Karpas-422 (cell line): Measurements from ENCODE around the gene SLC16A7. TPM values are rescaled to one million over a fixed set of nuclear protein-coding genes. Genes with fewer than 3 reads are reported as not detected.
A peak's percentile ranks its signal among the peaks of the same experiment; 100 is the strongest.
"Not testable (repeated sequence)": the region's sequence is repeated elsewhere in the genome, so short reads cannot be mapped to it uniquely, and the experiment has no call there.

Experiments
- DNase-seq: peaks from one replicate; pipeline ENCODE4 v3.0.0-alpha.2; 2015
- H2AFZ ChIP-seq: fragments of 200-600 bp; sonication (generic); 2 replicates; pipeline ENCODE4 v1.6.1; 2014; ENCODE audit warnings: antibody characterized with exemption, low read length, mixed read lengths
- H3K27ac ChIP-seq: fragments of 200-600 bp; sonication (generic); 2 replicates; pipeline ENCODE4 v1.5.1; 2014; ENCODE audit warnings: mild to moderate bottlenecking, low read length, moderate library complexity
- H3K27me3 ChIP-seq: fragments of 200-600 bp; sonication (generic); 2 replicates; pipeline ENCODE4 v1.6.1; 2014; ENCODE audit warnings: low read length, mixed read lengths
- H3K36me3 ChIP-seq: fragments of 200-600 bp; sonication (generic); 2 replicates; pipeline ENCODE4 v1.6.1; 2014; ENCODE audit warnings: low read length, mixed read lengths; ENCODE audit not compliant: insufficient read depth
- H3K4me1 ChIP-seq: fragments of 200-600 bp; sonication (generic); 2 replicates; pipeline ENCODE4 v1.6.1; 2014; ENCODE audit warnings: mild to moderate bottlenecking, low read length, mixed read lengths
- H3K4me2 ChIP-seq: fragments of 200-600 bp; sonication (generic); 2 replicates; pipeline ENCODE4 v1.6.1; 2014; ENCODE audit warnings: low read length, low read depth, mild to moderate bottlenecking; ENCODE audit not compliant: poor library complexity, severe bottlenecking
- H3K4me3 ChIP-seq: fragments of 200-600 bp; sonication (generic); 2 replicates; pipeline ENCODE4 v1.5.1; 2014; ENCODE audit warnings: mild to moderate bottlenecking, antibody characterized with exemption, low read length, mixed read lengths
- H3K79me2 ChIP-seq: fragments of 200-600 bp; sonication (generic); 2 replicates; pipeline ENCODE4 v1.6.1; 2014; ENCODE audit warnings: mild to moderate bottlenecking, low read length, mixed read lengths
- H3K9ac ChIP-seq: fragments of 200-600 bp; sonication (generic); 2 replicates; pipeline ENCODE4 v1.6.0; 2014; ENCODE audit warnings: low read length
- H3K9me2 ChIP-seq: fragments of 200-600 bp; sonication (generic), shearing (Covaris generic); replicated peaks from 2 replicates; pipeline ENCODE4 v1.6.0; 2014; ENCODE audit warnings: mild to moderate bottlenecking, low read length, moderate library complexity; ENCODE audit not compliant: insufficient read depth
- H3K9me3 ChIP-seq: fragments of 300-700, 200-600 bp; sonication (generic); 2 replicates; pipeline ENCODE4 v1.6.1; 2014; ENCODE audit warnings: low read length, mixed read lengths
- H4K20me1 ChIP-seq: fragments of 200-600 bp; sonication (generic); 2 replicates; pipeline ENCODE4 v1.6.1; 2014; ENCODE audit warnings: mild to moderate bottlenecking, antibody characterized with exemption, low read length, low read depth; ENCODE audit not compliant: insufficient read depth
- total RNA-seq: library from RNA; depleted of rRNA; stranded (reverse); fragments of >200 nt; shearing (Covaris generic); gene quantifications from 2 replicates; pipeline ENCODE4 v1.2.3, GENCODE V29; 2014; ENCODE audit warnings: low replicate concordance

SLC16A7 gene
- total RNA-seq, 1 experiment from 2014 or later, result 63.6 TPM

GRCh38 chr12:59603754-59604153 lies 7.9 kb downstream of the SLC16A7 start:
- H3K79me2 ChIP-seq, result peaks cover 99% of the 10 kb centered on the region
- no peaks in the 10 kb centered on the region for H4K20me1 ChIP-seq
- no peaks in the 10 kb centered on the region for H3K27me3 ChIP-seq
- no peaks in the 10 kb centered on the region for H3K9me3 ChIP-seq
- no peak overlapping the region for H3K4me2 ChIP-seq
- DNase-seq, result no peak
- H2AFZ ChIP-seq, result no peak overlapping the region
- no peaks in the 10 kb centered on the region for H3K9me2 ChIP-seq
- H3K36me3 ChIP-seq, result peaks cover 55% of the 10 kb centered on the region
- H3K4me3 ChIP-seq, result no peak overlapping the region
- H3K9ac ChIP-seq, result no peak overlapping the region
- H3K27ac ChIP-seq, result no peak overlapping the region
- no peaks in the 10 kb centered on the region; the same call in 1 of the 2 replicates for H3K4me1 ChIP-seq

GRCh38 chr12:59612823-59613434 lies 17.1 kb downstream of the SLC16A7 start:
- H3K9ac ChIP-seq, H3K9me2 ChIP-seq, H3K27ac ChIP-seq, DNase-seq, H3K4me2 ChIP-seq, H3K4me3 ChIP-seq, H3K4me1 ChIP-seq, H3K27me3 ChIP-seq, H4K20me1 ChIP-seq, H2AFZ ChIP-seq: not testable (repeated sequence)
- H3K79me2 ChIP-seq, result peaks cover 92% of the 10 kb centered on the region
- peaks cover 18% of the 10 kb centered on the region for H3K9me3 ChIP-seq
- peaks cover 39% of the 10 kb centered on the region for H3K36me3 ChIP-seq

GRCh38 chr12:59615392-59616165 lies 19.8 kb downstream of the SLC16A7 start:
- peaks cover 24% of the 10 kb centered on the region for H3K36me3 ChIP-seq
- no peak overlapping the region for H3K9ac ChIP-seq
- H4K20me1 ChIP-seq, result no peaks in the 10 kb centered on the region
- no peaks in the 10 kb centered on the region for H3K27me3 ChIP-seq
- H2AFZ ChIP-seq, result no peak overlapping the region
- H3K79me2 ChIP-seq, result peaks cover 92% of the 10 kb centered on the region
- H3K4me3 ChIP-seq, result no peak overlapping the region
- H3K4me1 ChIP-seq, result peaks cover 22% of the 10 kb centered on the region
- peaks cover 17% of the 10 kb centered on the region for H3K9me3 ChIP-seq
- no peak overlapping the region for H3K27ac ChIP-seq
- no peak for DNase-seq
- H3K4me2 ChIP-seq, result no peak overlapping the region
- no peaks in the 10 kb centered on the region for H3K9me2 ChIP-seq

DNA sequence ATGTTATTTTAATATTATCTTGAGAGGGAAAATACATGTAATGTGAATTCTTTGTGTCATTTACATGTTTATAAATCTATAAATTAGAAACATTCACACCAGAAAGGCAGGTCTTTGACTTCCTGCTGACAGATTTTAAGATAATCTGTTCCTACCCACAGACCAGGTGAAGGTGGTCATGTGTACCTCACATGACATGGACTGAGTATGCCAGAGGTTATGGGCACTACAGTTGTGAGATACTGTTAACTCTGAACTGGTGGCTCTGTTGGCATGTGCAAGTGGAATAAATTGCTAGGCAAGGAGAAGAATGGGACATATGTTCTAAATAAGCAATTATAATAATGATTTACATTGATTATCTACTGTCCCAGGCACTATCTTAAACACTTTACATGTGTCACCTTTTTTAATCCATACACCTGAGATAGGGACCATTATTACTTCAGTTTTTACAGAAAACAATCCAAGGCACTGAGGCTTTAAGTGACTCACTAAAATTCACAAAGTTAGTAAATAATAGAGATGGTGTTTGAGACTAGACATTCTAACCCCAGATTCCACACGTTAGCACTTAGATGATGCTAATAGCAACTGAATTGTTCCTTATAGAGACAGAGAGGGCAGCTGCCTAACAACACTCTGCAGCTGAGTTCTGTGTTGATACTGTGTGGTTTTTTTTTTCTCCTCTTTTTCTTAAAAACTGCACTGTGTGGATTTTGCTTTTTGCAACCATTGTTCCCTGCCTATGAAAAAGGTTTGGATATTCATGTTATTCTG lies 23.8 kb downstream of the SLC16A7 start:
- no peak for DNase-seq
- H3K27me3 ChIP-seq, result no peaks in the 10 kb centered on the region

GRCh38 chr12:59620326-59620725 lies 24.5 kb downstream of the SLC16A7 start:
- peaks cover 41% of the 10 kb centered on the region for H3K4me1 ChIP-seq
- H2AFZ ChIP-seq, result no peak overlapping the region
- no peak overlapping the region for H3K4me3 ChIP-seq
- no peak overlapping the region for H3K9ac ChIP-seq
- no peaks in the 10 kb centered on the region for H3K9me2 ChIP-seq
- no peaks in the 10 kb centered on the region for H3K36me3 ChIP-seq
- no peaks in the 10 kb centered on the region for H3K9me3 ChIP-seq
- peak; percentile 54 for DNase-seq
- H3K4me2 ChIP-seq, result peak overlapping the region; percentile 28
- no peaks in the 10 kb centered on the region for H4K20me1 ChIP-seq
- H3K27ac ChIP-seq, result peak overlapping the region; percentile 43
- peaks cover 95% of the 10 kb centered on the region for H3K79me2 ChIP-seq
- H3K27me3 ChIP-seq, result no peaks in the 10 kb centered on the region

More for the DNA sequence above, 23.8 kb downstream of the SLC16A7 start:
- Histone ChIP-seq H2AFZ (no peak overlapping the region), H3K9ac (no peak overlapping the region), H3K79me2 (peaks cover 92% of the 10 kb centered on the region), H3K27ac (peak overlapping the region; percentile 43), H3K4me3 (no peak overlapping the region), H3K9me3 (no peaks in the 10 kb centered on the region), H3K9me2 (no peaks in the 10 kb centered on the region), H3K4me1 (peaks cover 36% of the 10 kb centered on the region), H3K4me2 (peak overlapping the region; percentile 28), H4K20me1 (no peaks in the 10 kb centered on the region), H3K36me3 (no peaks in the 10 kb centered on the region)

DNA sequence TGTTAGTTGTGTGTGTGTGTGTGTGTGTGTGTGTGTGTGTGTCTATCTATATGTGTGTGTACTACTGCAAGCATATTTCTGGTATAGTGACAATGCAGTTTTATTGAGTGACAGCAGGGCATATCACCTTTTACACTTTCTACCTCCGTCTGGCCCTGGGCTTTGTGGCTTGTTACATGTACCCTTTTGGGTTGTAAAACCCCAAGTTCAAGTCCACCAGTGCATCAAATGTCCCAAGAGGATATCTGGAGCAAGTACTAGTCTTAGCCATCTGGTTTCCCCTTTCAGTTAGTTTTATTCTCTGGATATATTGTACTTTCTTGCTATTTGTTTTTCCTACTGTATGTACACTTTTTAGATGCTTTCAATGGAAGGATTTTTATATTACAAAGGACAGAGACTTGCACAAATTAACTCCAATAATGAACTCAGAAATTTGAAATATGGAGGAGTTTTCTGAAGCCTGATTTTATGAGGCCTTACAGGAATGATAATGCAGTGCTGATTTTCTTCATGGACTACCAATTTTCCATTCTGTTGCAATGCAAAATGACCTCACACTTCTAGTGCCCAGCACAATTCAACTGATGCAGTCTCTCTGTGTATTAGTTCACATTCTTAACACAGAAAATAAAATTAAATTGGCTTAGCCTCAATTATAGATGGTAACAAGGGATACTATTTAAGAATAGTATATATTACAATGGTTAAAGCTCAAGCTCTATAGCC lies 29.1 kb downstream of the SLC16A7 start:
- no peak overlapping the region for H3K4me3 ChIP-seq
- no peaks in the 10 kb centered on the region for H4K20me1 ChIP-seq
- H3K27ac ChIP-seq, result no peak overlapping the region
- no peaks in the 10 kb centered on the region for H3K27me3 ChIP-seq
- no peaks in the 10 kb centered on the region for H3K9me2 ChIP-seq
- H3K4me2 ChIP-seq, result no peak overlapping the region
- H2AFZ ChIP-seq, result no peak overlapping the region
- peaks cover 26% of the 10 kb centered on the region for H3K4me1 ChIP-seq
- H3K9me3 ChIP-seq, result no peaks in the 10 kb centered on the region
- H3K79me2 ChIP-seq, result peaks cover 97% of the 10 kb centered on the region
- H3K36me3 ChIP-seq, result peaks cover 10% of the 10 kb centered on the region
- no peak for DNase-seq
- H3K9ac ChIP-seq, result no peak overlapping the region

DNA sequence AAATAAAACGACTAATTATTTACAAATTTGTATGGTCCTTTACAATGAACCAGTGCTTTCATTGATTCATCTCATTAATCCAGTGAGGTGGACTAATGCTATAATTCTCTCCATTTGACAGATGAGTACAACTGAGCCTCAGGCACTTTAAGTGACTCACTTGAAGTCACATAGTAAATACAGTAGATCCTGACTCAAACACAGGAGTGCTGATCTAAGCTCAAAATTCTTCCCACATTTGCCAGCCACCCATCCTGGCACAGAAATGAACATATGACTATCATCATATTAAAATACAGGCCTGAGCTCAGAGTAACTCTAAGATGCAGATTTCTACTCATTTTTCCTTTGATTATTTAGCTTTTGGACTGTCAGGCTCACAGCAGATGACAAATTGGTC lies 30.6 kb downstream of the SLC16A7 start:
- Histone ChIP-seq H2AFZ (no peak overlapping the region), H3K27me3 (no peaks in the 10 kb centered on the region), H4K20me1 (no peaks in the 10 kb centered on the region), H3K9me2 (no peaks in the 10 kb centered on the region), H3K4me2 (no peak overlapping the region), H3K4me3 (no peak overlapping the region), H3K27ac (no peak overlapping the region), H3K9ac (no peak overlapping the region), H3K79me2 (peaks cover 97% of the 10 kb centered on the region), H3K36me3 (peaks cover 10% of the 10 kb centered on the region), H3K4me1 (peaks cover 12% of the 10 kb centered on the region), H3K9me3 (no peaks in the 10 kb centered on the region)
- no peak for DNase-seq
